NCI-H748 treated with DMSO at 0.1 percent for 48 hours (cell line): ENCODE measurements around the gene SWSAP1.
"Not testable (repeated sequence)": the region's sequence is repeated elsewhere in the genome, so short reads cannot be mapped to it uniquely, and the experiment has no call there.

ENCODE experiments used
- DNase-seq: peaks from one replicate; lab custom pipeline; 2025; lab: John Stamatoyannopoulos, UW

Gene SWSAP1

DNA sequence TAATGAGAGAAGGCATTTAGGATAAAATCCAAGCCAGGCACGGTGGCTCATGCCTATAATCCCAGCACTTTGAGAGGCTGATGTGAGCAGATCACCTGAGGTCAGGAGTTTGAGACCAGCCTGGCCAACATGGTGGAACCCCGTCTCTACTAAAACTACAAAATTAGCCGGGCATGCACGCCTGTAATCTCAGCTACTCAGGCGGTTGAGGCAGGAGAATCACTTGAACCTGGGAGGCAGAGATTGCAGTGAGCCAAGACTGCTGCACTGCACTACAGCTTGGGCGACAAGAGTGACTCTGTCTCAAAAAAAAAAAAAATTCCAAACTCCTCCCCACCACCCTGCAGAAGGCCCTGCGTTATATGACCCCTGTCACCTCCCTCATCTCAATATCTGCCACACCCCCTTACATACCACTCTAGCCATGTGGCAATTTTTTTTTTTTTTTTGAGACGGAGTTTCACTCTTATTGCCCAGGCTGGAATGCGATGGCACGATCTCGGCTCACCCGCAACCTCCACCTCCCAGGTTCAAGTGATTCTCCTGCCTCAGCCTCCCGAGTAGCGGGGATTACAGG lies 4.9 kb downstream of the SWSAP1 start:
- DNase-seq = not testable (repeated sequence)

DNA sequence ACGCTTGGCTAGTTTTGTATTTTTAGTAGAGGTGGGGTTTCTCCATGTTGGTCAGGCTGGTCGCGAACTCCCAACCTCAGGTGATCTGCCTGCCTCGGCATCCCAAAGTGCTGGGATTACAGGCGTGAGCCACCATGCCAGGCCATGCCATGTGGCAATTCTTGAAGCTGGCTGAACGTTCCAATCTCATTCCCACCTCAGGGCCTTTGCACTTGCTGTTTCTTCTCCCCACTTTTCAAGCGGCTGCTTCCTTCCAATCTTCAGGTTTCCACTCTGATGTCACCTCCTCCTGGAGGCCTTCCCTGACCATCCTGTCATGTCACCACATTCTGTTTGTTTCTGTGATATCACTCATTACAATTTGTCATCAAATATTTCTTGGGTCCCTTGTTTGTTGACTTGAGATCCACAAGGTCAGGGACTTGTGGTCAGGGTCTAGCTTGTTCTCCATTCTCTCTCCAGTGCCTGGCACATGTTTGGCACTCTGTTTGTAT lies 5.4 kb downstream of the SWSAP1 start:
- no peak for DNase-seq

DNA sequence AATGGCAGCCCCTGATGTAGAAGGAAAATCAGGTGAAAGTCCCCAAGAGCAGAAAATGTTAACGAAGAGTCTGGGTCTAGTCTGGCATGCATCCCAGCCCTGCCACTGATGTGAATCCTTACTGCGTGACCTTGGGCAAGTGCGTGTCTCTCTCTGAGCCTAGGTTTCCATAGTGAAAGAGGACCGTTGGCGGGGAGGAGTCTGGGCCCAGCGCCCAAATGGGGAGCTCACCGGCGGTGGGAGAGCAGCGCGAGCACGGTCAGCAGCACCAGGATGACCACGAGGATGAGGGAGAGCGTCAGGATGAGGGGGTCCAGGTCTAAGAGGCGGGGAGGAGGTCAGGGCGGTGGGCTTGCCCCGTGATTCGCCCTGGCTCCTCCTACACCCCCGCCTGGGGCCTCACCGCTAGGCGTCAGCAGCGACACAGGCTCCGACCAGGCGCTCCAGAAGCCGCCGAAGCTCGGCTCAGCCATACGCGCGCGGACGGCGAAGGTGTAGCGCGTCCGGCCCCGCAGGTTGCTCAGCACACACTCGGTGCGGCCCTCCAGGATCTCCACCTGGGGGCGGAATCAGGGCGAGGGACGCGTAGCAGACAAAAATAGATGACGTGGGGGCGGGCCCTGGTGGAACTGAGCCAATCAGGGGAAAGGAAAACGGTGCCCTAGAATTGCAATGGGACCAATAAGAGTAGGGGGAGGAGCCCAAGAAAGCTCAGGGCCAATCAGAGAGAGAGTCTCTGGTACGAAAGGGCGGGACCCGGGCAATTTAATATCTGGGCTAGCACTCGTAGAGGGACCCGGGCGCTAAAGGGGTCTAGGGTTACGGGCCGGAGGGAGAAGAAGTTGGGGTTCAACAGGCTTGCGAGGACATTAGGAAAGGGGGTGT lies 6.4 kb downstream of the SWSAP1 start:
- peak; percentile 90 for DNase-seq

DNA sequence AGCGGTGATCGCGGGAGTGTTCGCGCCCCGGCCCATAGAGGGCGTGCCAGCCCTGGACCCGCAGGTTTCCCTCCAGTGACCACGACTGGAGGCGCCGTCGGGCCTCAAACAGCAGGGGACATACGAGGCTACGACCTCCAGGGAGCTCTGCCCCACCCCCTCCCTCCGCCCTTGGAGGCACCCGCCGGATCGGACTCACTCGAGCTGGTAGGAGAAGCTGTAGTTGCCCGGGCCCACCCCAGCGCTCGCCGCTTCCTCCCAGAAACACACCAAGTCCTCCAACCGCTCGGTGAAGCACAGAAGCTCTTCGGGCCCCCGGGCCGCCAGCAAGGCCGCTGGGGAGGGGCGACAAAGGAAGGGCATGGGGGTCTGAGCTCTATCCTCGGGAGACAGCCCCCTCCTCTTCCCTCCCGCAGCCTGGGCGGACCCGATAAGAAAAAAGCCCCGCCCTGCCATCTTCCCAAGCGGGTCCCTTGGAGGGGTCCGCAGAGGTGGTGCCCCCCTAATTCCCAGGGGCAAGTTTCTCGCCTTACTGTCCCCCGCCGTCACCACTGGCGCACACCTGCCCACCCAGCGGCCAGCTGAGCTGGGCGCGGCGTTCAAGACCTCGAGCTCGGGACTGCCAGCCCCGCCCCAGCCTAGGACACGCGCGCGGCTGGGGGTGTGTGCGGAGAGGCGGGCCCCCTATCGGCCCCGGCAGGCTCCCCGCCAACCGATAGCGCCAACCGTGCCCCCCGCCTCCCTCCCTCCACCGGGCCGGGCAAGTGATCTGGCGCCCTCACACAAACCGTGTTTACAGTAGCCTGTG lies 8.6 kb downstream of the SWSAP1 start:
- DNase-seq = no peak

DNA sequence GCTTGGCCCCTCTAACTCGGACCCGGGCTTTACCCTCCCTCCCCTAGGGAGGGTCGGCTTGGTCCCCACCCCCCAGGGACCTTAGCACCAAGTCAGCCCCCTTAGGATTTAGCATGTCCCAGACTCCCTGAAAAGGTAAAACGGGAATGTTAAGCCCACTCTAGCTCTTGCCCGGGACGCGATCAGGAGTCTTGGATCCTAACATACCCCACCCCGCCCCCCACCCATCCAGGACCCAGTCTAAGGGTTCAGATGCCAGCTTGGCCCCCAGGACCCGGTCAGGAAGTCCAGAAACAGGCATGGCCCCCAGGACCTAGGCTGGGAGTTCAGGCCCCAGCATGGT lies 9.2 kb downstream of the SWSAP1 start:
- no peak for DNase-seq

DNA sequence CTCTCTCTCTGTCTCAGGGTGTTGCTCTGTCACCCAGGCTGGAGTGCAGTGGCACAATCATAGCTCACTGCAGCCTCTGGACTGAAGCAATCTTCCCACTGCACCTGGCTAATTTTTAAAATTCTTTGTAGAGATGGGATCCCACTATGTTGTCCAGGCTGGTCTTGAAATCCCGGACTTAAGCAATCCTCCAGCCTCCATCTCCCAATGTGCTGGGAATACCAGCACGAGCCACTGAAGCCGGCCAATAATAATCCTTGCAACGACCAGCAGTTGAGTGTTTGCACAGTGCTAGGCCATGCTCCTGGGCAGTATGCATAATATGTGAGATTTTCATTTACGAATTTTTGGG lies 10.3 kb downstream of the SWSAP1 start:
- DNase-seq = no peak

DNA sequence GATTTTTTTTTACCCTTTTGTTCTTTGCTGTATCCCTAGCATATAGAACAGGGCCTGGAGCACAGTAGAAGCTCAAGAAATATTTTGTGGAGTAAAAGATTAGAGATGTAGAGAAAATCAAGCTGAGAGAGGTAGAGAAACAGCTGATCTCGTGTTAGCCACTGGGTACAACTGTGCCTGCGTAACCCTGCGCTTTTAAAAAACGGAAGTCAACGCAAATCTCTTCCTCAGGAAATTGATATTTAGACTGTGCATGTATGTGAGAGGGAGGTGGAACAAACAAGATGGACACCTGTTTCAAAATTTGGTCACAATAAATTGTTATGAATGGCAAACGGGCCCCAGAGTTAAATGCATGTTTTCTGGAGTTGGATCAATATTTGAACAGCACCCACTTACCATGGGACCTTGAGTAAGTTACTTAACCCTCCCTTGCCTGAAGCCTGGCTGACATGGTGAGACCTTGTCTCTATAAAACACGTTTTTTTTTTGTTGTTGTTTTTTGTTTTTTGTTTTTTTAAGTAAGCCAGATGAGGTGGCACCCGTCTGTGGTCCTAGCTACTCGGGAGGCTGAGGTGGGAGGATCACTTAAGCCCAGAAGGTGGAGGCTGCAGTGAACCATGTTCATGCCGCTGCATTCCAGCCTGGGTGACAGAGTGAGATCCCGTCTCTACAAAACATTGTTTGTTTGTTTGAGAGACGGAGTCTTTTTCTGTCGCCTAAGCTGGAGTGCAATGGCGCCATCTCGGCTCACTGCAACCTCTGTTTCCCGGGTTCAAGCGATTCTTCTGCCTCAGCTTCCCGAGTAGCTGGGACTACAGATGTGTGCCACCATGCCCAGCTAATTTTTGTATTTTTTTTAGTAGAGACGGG lies 12.9 kb downstream of the SWSAP1 start:
- peak; percentile 5 for DNase-seq

DNA sequence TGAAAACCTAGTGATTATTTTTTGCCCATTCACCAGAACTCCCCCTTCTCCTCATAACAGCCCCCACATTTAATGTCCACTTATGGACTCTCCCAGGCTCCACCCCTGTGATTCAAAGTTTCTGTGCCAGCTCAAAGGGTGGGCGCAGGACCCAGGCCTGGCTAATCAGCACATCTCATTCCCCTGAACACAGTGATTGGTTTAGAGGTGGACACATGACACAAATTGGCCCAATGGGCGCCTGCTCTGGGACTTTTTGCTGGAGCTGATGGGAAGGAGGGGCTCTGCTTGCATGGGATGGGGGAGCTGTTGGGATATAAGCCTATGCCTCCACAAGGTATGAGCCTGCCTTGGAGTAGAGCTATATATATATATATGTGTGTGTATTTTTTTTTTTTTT lies 15.9 kb downstream of the SWSAP1 start:
- no peak for DNase-seq

DNA sequence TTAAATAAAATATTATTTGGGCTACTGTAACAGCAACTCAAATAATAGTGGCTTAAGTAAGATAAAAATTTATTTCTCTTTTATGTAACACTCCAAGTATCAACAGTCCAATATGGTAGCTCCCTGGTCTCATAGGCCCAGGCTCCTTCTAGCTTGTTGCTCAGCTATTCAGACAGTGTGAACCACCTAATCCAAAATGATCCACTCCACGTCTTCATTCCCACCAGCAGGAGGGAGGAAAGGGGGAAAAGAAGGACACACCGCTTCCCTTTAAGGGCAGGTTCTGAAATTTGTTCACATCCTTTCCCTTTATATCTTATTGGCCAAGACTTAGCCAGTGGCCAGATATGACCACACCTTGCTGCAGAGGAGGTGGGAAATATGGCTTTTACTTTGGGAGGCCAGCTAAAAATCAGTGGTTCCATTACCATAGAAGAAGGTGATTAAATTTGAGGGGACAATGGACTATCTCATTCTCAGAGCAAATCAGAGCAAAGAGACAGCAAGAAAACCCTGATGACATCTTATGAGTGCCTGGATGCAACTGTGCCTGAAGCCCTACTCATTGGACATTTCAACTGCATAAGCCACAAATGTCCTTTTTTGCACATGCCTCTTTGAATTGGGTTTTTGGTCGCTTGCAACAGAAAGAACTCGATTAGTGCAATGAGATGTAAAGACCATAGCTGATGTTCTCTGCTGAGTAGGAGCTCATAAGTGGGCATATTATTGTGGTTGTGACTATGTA lies 16.6 kb downstream of the SWSAP1 start:
- no peak for DNase-seq

DNA sequence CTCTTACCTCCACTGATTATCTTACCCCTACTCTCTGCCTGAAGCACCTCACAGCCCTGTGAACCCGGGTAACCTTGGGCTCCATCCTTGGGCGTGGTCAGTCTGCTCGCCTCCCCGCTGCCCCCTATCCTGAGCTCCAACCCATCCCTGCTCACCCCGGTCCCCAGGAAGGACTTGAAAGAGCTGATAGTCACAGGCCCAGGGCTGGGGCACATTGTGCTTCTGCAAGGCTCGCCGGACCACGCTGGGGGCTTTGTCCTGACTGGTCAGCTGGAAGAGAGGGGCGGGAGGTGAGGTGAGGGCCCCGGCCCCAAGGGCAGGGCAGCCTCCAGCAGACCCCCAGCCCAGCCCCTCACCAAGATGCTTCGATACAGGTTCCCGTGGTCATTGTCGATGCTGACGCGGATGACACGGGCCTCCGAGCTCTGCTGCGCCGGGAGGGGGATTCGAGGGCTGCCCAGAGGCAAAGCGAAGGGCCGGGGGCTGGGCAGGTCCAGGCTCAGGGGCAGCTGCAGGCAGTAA lies 22.7 kb downstream of the SWSAP1 start:
- DNase-seq = no peak

DNA sequence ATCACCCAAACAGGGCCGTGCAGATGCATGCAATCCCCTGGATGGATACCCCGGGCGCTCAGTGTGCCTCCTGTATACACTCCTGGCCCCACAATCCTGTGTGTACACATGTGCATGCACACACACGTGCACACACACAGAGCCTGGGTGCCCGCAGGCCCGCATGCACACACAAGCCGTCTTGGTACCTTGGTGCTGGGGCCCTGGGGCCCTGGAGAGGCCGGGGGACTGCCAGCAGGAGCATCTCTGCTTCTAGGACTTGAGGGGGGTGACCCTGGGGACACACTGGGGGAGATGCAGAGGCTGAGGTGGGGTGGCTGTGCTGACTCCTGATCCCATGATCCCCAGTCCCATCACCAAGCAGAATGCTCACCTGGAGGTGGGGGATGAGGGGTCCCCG lies 25.2 kb downstream of the SWSAP1 start:
- no peak for DNase-seq

DNA sequence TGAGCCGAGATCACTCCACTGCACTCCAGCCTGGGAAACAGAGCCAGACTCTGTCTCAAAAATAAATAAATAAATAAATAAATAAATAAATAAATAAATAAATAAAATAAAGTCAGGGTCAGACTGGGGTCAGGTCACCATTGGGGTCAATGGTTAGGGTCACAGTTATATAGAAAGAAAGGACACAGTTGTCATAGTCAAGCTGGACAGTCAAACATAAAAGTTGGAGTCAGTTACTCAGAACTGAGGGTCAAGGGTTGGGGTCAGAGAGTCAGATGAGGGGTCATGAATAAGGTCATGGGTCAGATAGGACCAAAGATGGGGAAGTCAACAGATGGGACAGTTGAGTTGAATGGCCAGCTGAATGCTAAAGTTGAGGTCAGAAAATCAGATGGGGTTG lies 26.3 kb downstream of the SWSAP1 start:
- no peak for DNase-seq

DNA sequence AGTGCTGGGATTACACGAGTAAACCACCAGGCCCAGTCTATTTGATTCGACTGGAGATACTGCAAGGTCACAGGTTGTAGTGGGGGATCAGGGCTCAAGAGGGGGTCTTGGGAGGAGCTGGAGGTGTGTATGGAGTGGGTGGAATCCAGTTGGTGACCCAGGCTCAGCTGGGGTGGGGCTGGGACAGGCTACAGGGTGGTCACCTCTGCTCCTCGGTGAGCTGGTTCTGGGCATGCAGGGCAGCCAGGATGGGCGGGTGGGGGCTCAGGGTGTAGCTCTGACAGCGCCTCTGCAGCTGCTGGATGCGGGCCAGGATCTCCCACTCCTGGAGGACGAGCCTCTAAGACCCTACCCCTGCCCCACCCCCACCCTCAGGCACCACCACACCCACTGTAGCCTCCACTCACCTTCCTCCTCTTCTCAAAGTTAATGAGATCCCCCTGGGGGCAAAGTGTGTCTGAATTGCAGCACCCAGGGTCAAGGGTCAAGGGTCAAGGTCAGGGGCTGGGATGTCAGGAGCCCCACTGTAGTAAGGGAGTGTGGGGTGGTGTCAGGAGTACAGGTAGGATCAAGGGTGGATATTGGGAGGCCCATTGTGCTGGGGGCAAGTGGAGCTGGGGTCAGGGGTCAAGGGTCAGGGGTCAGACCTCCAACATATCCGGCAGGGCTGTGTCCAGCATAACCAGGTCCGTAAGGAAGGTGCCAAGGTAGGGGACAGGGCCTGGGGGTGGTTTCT lies 27.5 kb downstream of the SWSAP1 start:
- no peak for DNase-seq

DNA sequence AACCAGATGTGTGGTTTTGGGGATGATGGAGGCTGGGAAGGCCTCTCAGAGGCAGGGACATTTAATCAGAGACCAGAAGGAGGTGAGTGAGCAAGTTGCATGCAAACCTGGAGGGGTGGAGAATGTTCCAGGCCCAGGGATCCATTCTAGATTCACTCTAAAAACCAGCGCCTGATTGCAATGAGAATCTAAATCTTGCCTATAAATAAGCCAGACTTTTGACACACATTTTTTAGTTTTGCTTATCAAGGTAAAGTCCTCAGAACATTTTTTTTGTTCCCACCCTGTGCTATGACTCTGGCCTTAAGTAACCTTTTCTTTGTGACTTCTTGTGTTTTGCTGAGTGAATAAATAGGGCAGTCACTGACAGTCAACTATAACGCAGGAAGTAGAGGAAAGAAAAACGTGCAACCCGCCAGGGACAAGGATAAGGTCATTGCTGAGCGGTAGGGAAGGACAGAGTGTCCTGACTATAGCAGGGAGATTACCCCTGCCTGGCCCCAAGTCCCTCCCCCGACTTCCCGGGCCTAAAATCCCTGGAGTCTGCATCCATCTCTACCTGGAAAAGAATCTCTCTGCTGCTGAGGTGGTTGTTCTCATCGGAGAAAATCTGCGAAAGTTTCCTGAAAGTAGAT lies 30.2 kb downstream of the SWSAP1 start:
- no peak for DNase-seq

DNA sequence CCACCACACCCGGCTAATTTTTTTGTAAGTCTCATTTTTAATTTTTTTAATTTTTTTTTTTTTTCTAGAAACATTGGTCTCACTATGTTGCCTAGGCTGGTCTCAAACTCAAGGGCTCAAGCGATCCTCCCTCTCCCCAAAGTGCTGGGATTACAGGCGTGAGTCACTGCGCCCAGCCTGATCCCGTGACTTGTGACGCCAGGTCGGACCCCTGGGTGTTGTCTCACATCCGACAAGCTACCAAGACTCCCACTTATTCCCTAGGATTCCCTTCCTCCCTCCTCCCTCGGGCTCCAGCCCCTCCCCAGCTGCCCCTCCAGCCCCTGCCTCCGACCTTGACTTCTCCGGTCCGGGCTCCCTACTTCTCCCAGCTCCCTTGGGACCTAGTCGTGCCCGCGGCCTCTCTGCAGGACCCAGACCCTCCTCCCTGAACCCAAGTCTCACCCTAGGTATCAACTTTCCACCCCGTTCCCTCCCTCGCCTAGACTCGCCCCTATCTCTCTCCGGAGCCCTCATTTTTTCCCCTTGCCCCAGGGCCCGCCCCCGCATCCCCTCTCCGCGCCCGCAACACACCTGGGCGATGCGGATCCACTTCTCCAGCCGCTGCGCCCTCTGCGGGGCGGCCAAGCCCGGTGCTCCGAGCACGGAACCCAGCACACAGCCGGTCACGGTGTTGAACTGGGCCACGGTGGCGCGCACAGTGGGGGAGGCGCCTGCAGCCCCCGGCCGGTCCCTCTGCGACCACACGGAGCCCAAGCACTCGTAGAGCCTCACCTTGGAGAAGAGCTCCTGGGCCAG lies 31.6 kb downstream of the SWSAP1 start:
- no peak for DNase-seq

DNA sequence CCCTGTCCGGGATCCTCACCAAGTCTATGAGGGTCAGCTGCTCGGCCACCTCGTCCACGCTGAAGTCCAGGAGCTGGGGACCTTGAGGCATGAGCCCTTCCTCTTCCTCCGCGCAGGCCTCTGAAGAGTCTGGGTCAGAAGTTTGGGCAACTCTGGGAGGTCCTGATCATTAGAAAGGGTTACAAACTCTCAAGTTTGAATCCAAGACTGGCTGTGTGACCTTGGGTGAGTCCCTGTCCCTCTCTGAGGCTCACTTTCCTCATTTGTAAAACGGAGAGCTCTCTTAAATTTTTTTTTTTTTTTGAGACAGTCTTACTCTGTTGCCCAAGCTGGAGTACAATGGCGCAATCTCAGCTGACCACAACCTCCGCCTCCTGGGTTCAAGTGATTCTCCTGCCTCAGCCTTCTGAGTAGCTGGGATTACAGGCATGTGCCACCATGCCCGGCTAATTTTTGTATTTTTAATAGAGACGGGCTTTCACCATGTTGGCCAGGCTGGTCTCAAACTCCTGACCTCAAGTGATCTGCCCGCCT lies 32.3 kb downstream of the SWSAP1 start:
- DNase-seq = not testable (repeated sequence)

DNA sequence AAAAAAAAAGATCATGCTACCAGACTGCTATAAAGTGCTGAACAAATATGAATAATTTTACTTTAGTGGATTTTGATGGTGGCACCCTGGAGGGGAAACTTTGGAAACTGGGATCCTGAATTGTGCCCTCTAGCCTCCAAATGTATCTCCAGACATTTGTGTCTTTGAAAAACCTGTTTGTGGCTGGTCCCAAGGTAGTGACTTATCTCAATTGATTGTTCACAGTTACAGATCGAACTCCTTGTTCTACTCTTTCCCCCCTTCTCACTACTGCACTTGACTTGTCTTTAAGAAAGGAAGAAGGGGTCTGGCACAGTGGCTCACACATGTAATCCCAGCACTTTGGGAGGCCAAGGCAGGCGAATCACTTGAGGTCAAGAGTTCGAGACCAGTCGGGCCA lies 34.1 kb downstream of the SWSAP1 start:
- DNase-seq = no peak

DNA sequence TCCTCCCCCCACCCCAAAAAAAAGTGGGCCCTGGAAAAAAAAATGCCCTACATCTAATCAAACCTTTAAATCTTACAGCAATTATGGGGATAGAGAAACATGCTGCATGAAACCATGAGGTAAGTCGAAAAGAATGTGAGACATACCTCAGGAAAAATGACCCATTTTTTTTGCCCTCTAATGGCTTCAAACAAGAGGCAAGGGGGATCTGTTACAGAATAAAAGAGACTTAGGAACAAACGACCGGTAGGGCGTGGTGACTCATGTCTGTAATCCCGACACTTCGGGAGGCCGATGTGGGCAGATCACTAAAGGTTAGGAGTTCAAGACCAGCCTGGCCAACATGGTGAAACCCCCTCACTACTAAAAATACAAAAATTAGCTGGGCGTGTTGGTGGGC lies 36.2 kb downstream of the SWSAP1 start:
- no peak for DNase-seq

DNA sequence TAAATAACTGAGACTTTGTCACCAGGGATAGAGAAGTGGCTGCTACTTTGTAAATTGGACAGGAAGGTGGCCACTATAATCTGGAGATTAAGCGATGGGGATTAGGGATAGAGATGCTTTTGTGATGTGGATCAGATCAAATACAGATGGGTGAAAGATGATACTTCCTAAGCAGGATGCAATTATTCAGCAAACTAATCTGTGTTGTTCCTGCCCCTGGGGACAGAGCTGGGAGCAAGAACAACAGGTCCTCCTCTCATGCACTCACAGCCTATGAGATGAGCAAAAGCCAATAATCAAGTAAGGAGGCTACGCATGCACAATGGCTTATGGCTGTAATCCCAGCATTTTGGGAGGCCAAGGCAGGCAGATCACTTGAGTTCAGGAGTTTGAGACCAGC lies 40.1 kb downstream of the SWSAP1 start:
- no peak for DNase-seq
